ENCODE data around the gene RPL19. TPM values are rescaled to one million over a fixed set of nuclear protein-coding genes. Genes with fewer than 3 reads are reported as not detected.

Gene RPL19
- polyA plus RNA-seq (2011; rRNA removed) (1,903 and 2,002 TPM in 2 replicates), polyA minus RNA-seq (2011; rRNA and poly(A)+ RNA removed) (352 and 471 TPM in 2 replicates)

GRCh38 chr17:39200070-39200879, at the start of gene RPL19:
Gene RPL19, plus strand, starts transcription at chr17:39200283. Its CDS starts 62 bp downstream, at chr17:39200345.
- no peak for TF ChIP-seq CTCF (IDR thresholded peaks at IDR 0.05; ENCODE audit: insufficient read depth, low read depth, low read length)
- DNase-seq (ENCODE audit: low read depth): no peak
- Histone ChIP-seq H3K36me3 (ENCODE audit: control insufficient read depth, insufficient read depth, low read length) (peaks cover 25% of the 10 kb centered on the region), H3K27me3 (ENCODE audit: control insufficient read depth, insufficient read depth, low read length) (no peaks in the 10 kb centered on the region), H3K4me3 (ENCODE audit: low read depth, low read length) (peak within 1 kb of the TSS; percentile 64)
- CTCF ChIA-PET: interaction anchor here (1.5 to 2.8 kb wide), 4 partner anchors 26 to 44 kb away, joined by 5 to 11 read pairs (median 8); partner anchors contain the start of gene ARL5C
- POLR2A ChIA-PET: interaction anchor here (0.6 to 0.9 kb wide), 6 partner anchors 9 to 750 kb away, joined by 3 to 15 read pairs (median 5); no protein-coding TSS in a partner anchor

GRCh38 chr17:39150795-39151149, 49.3 kb upstream of the RPL19 start:
- CTCF ChIA-PET: interaction anchor here (4.1 to 12.7 kb wide), 4 partner anchors 14 to 168 kb away, joined by 26 to 234 read pairs (median 60); partner anchors contain the start of gene ARL5C
- no peak for DNase-seq (ENCODE audit: low read depth)
- no peak overlapping the region; the same call in 1 of the 2 replicates for H3K4me3 ChIP-seq (ENCODE audit: low read depth, low read length)

GRCh38 chr17:39151150-39151942, 48.7 kb upstream of the RPL19 start, which contains the start of gene PLXDC1:
Gene PLXDC1, minus strand, starts transcription at chr17:39151637. Its CDS starts 200 bp downstream, at chr17:39151437.
- ChIA-PET CTCF (interaction anchor here (0.6 to 12.7 kb wide), 12 partner anchors 13 to 176 kb away, joined by 3 to 234 read pairs (median 19); partner anchors contain the start of gene ARL5C), POLR2A (interaction anchor here (0.6 kb wide), 1 partner anchor 228 kb away, joined by 3 read pairs; no protein-coding TSS in a partner anchor)
- H3K36me3 ChIP-seq (ENCODE audit: control insufficient read depth, insufficient read depth, low read length): no peaks in the 10 kb centered on the region
- DNase-seq (ENCODE audit: low read depth): no peak
- H3K4me3 ChIP-seq (ENCODE audit: low read depth, low read length): peak within 1 kb of the TSS; percentile 34
- TF ChIP-seq CTCF (IDR thresholded peaks at IDR 0.05; ENCODE audit: insufficient read depth, low read depth, low read length): no peak
- H3K27me3 ChIP-seq (ENCODE audit: control insufficient read depth, insufficient read depth, low read length): peaks cover 10% of the 10 kb centered on the region

More at GRCh38 chr17:39150795-39151149, 49.3 kb upstream of the RPL19 start:
- H3K36me3 ChIP-seq (ENCODE audit: control insufficient read depth, insufficient read depth, low read length): no peaks in the 10 kb centered on the region
- TF ChIP-seq CTCF (IDR thresholded peaks at IDR 0.05; ENCODE audit: insufficient read depth, low read depth, low read length): no peak
- peaks cover 10% of the 10 kb centered on the region for H3K27me3 ChIP-seq (ENCODE audit: control insufficient read depth, insufficient read depth, low read length)
- POLR2A ChIA-PET: no interaction called here

- peaks cover 10% of the 10 kb centered on the region for H3K27me3 ChIP-seq (ENCODE audit: control insufficient read depth, insufficient read depth, low read length)
- peak overlapping the region; percentile 29 for H3K4me3 ChIP-seq (ENCODE audit: low read depth, low read length)
- ChIA-PET CTCF (interaction anchor here (0.6 to 12.7 kb wide), 43 partner anchors 8 to 422 kb away, joined by 3 to 234 read pairs (median 4); partner anchors contain the start of genes ARL5C, CISD3, LASP1 and LASP1NB), POLR2A (interaction anchor here (0.5 to 0.8 kb wide), 3 partner anchors 13 to 229 kb away, joined by 3 to 13 read pairs (median 4); no protein-coding TSS in a partner anchor)
- TF ChIP-seq CTCF (IDR thresholded peaks at IDR 0.05; ENCODE audit: insufficient read depth, low read depth, low read length): no peak
- no peaks in the 10 kb centered on the region for H3K36me3 ChIP-seq (ENCODE audit: control insufficient read depth, insufficient read depth, low read length)
- DNase-seq (ENCODE audit: low read depth): no peak
Measured at GRCh38 chr17:39151943-39152818, 47.9 kb upstream of the RPL19 start.

Data from BJ (cell line).